ENCODE data around the gene SETD1B. TPM values are rescaled to one million over a fixed set of nuclear protein-coding genes. Genes with fewer than 3 reads are reported as not detected.

The SETD1B gene
- total and polyA plus RNA-seq, 2 donors (not counting 1 experiment from before 2014, with no cell fraction given) = 7.9 to 61.4 TPM

DNA sequence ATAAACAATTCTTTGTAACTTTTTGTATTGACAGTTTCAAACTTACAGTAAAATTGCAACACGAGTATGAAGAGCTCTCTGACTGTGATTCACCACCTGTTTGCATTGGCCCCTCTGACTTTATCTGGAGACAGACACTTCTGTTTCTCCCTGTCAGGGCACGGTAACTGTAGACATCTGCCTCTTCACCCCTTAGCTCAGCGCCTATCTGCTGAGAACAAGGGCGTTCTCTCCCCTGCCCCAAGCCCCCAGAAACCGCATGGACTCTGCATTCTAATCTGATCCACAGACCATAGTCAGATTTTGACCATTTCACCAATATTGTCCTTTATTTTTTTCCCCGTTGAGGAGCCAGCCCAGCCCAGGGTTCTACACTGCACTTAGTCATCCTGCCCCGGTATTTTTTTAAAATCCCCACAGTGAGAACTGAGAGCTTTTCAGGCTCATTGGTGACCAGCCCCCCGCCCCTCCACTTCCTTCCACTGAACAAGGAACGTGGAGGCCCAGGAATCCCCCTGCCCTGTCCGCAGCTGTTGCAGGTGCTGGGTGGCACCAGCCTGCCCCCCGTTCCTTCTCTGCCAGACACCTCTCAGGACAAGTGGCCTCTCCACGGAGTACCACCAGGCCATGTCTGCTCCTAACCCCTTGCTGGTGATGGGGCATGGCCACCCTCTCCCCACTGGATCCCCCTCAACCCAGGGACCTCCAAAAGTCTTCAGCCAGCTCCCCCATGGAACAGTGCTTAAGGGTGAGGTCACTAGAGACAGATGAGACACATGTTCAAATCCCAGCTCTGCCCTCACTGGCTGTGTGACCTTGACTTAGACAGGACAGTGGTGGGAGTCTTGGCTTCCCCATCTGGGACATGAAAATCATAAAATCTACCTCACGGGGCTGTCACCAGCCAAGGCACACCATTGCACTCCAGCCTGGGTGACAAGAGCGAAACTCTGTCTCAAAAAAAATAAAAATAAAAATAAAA, 21.5 kb upstream of the SETD1B start:
- Histone ChIP-seq H3K36me3 (replicated peaks in 1 of 2; ENCODE audit: control extremely low read depth in 1 of 2, control insufficient read depth in 1 of 2, extremely low read depth in 1 of 2, insufficient read depth in 2 of 2, low read length in 1 of 2) (peaks cover 0 to 49% of the 10 kb centered on the region in 2 experiments), H3K4me3 (ENCODE audit: control extremely low read depth in 1 of 5, extremely low read depth in 1 of 5, insufficient read depth in 1 of 5, low read depth in 2 of 5, low read length in 4 of 5) (peak overlapping the region in 3 of 5 experiments; percentile 11 to 51 (median 21)), H3K9ac (ENCODE audit: low read length) (peak overlapping the region; percentile 50), H3K27me3 (replicated peaks in 1 of 4; ENCODE audit: control extremely low read depth in 1 of 4, control insufficient read depth in 3 of 4, insufficient read depth in 4 of 4, low read length in 3 of 4) (no peaks in the 10 kb centered on the region), H3K4me1 (ENCODE audit: control insufficient read depth in 2 of 2, insufficient read depth in 2 of 2, low read length in 2 of 2) (peaks cover 55 to 73% of the 10 kb centered on the region in 2 donors), H4K20me1 (ENCODE audit: control insufficient read depth, insufficient read depth, low read length, poor library complexity, severe bottlenecking) (peaks cover 19% of the 10 kb centered on the region), H3K27ac (ENCODE audit: low read length in 2 of 2) (peak overlapping the region; percentile 89 to 96), H3K4me2 (replicated peaks; ENCODE audit: low read depth, low read length, poor library complexity, severe bottlenecking) (peak overlapping the region; percentile 72), H3K79me2 (ENCODE audit: control insufficient read depth, insufficient read depth, low read length) (peaks cover 100% of the 10 kb centered on the region), H3K9me3 (ENCODE audit: control extremely low read depth in 1 of 3, control insufficient read depth in 2 of 3, insufficient read depth in 1 of 3, low read length in 2 of 3) (no peaks in the 10 kb centered on the region), H2AFZ (ENCODE audit: insufficient read depth, low read depth, low read length, poor library complexity, severe bottlenecking) (no peak overlapping the region)
- Mint-ChIP-seq H3K4me1 (peaks cover 58% of the 10 kb centered on the region), H3K27me3 (no peaks in the 10 kb centered on the region), H3K4me3 (peak overlapping the region; percentile 80), H3K27ac (peak overlapping the region; percentile 91), H3K9me3 (ENCODE audit: insufficient read depth) (no peaks in the 10 kb centered on the region)
- ChIA-PET POLR2A (interaction anchor here (0.5 to 3.4 kb wide), 12 partner anchors 8 to 248 kb away, joined by 3 to 60 read pairs (median 4); partner anchors contain the start of genes RHOF and TMEM120B), CTCF (interaction anchor here (1.0 to 33.5 kb wide), 4 partner anchors 9 to 114 kb away, joined by 4 to 1947 read pairs (median 14); partner anchors contain the start of genes RHOF, SETD1B and TMEM120B)
- intact Hi-C loops (cut with micrococcal nuclease) = loop anchor here (1.0 kb wide), 1 partner anchor 10 kb away; no protein-coding TSS in a partner anchor
- ATAC-seq (ENCODE audit: low read depth) (peak; percentile 66), DNase-seq (peak; percentile 78)
- 2% methylated on average over 12 of the region's 14 CpGs for WGBS (ENCODE audit: insufficient coverage)
- TF ChIP-seq EZH2 (IDR thresholded peaks at IDR 0.05; ENCODE audit: borderline replicate concordance, insufficient read depth, low read depth, low read length, poor library complexity, severe bottlenecking) = no peak
- TF ChIP-seq, protein P1, sequence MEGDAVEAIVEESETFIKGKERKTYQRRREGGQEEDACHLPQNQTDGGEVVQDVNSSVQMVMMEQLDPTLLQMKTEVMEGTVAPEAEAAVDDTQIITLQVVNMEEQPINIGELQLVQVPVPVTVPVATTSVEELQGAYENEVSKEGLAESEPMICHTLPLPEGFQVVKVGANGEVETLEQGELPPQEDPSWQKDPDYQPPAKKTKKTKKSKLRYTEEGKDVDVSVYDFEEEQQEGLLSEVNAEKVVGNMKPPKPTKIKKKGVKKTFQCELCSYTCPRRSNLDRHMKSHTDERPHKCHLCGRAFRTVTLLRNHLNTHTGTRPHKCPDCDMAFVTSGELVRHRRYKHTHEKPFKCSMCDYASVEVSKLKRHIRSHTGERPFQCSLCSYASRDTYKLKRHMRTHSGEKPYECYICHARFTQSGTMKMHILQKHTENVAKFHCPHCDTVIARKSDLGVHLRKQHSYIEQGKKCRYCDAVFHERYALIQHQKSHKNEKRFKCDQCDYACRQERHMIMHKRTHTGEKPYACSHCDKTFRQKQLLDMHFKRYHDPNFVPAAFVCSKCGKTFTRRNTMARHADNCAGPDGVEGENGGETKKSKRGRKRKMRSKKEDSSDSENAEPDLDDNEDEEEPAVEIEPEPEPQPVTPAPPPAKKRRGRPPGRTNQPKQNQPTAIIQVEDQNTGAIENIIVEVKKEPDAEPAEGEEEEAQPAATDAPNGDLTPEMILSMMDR (IDR thresholded peaks at IDR 0.05) = no peak
